ENCODE measurements around the gene GPR153.
A peak's percentile ranks its signal among the peaks of the same experiment; 100 is the strongest.
"Not testable (repeated sequence)": the region's sequence is repeated elsewhere in the genome, so short reads cannot be mapped to it uniquely, and the experiment has no call there.

GPR153 gene

DNA sequence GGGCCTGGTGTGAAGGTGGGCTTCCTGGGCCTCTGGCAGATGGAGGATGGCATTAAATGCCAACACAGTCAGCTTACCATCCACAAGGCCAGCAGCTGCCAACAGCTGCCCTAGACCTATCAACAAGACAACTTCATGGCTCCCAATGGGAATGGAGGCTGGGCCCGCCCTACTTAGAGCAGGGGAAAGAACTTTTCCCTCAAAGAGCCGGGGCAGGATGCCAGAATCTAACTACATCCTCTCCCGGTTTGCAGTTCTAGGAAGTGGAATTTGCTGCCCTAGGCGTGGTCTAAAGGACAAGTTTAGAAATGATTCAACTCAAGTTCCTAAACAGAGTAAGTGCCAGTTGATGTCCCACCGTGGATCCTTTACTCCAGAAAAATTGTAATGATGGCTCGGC lies 38.3 kb downstream of the GPR153 start:
- DNase-seq: no peak

DNA sequence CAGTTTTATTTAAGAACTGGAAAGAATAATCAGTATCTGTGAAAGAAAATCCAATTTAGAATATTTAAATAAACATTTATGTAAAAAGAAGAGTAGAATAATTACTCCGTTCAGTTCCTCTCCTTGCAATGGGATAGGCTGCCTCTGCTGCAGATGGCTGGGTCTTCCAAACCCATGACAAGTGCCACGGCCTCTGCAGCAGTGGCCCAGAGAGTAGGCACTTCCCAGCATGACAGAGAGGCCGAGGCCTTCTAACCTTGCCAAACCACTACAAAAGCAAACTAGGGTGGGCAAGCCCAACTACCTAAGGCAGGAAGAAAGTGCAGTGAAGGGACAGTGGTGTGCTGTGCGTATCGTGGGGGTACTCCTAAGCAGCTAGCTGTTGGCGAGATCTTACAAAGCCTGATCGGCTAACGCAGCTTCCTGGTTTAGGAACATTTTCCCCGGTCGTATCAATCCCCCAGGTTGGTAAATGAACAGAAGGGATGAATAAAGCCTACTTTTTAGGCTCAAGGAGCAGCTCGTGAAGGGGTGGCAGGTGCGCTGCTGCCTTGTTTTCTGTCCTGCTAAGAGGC lies 39.6 kb downstream of the GPR153 start:
- DNase-seq: no peak

DNA sequence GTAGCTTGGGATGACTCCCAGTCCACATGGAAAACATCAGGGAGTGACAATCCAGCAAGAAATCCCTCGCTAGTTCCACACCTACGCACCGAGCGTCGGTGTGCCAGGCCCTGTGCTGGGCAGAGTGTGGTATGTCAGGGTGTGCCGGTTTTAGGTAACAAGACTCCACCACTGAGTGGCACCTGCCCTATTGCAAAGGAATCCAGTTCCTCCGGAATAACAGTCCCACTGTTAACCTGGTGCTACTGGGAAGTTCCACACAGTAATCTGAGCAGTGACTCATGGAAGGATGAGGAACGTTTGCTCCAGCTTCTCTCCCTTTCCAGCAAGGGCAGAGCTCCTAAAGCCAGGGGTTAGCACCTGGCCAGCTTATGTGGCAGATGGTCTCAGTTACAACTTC lies 40.7 kb downstream of the GPR153 start:
- DNase-seq: no peak

DNA sequence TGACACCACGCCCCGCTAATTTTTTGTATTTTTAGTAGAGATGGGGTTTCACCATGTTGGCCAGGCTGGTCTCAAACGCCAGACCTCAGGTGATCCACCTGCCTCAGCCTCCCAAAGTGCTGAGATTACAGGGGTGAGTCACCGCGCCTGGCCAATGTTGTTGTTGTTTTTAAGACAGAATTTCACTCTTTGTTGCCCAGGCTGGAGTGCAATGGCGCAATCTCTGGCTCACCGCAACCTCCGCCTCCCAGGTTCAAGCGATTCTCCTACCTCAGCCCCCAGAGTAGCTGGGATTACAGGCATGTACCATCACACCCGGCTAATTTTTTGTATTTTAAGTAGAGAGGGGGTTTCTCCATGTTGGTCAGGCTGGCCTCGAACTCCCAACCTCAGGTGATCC lies 41.3 kb downstream of the GPR153 start:
- DNase-seq: not testable (repeated sequence)

DNA sequence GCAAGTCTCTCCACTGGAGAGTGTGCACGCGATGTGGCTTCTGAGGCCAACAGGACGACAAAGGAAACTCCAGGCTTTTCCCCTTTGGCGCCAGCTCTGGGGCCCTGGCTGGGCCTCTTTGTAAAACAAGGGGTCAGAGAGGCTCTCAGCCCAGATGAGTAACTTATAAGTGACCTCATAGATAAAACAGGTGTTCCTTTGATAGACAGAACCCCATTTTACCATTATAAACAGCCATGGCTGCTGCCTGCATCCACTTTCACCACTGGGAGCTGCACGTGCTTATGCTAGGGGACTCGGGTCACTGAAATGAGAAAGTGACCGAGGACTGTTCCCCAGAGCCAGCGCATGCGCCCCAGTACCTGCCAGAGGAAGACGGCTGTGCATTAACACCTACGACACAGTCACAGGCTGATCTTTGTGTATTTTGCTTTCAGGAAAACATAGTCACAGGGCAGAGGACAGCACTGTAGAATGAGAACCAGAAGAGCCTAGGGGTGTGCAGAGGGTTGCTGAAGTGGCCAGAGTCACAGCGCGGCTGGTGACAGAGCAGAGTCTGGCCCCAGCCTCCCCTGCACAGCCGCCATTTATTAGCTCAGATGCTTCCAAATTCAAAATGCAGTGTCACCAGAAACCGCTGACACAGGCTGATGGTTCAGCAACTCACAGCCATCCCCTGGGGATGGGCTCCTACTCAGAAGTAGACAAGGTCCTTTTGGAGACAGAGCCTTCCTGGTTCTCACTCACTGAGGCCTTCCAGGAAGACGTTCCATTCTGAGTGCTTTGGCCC lies 42.3 kb downstream of the GPR153 start:
- DNase-seq: no peak

DNA sequence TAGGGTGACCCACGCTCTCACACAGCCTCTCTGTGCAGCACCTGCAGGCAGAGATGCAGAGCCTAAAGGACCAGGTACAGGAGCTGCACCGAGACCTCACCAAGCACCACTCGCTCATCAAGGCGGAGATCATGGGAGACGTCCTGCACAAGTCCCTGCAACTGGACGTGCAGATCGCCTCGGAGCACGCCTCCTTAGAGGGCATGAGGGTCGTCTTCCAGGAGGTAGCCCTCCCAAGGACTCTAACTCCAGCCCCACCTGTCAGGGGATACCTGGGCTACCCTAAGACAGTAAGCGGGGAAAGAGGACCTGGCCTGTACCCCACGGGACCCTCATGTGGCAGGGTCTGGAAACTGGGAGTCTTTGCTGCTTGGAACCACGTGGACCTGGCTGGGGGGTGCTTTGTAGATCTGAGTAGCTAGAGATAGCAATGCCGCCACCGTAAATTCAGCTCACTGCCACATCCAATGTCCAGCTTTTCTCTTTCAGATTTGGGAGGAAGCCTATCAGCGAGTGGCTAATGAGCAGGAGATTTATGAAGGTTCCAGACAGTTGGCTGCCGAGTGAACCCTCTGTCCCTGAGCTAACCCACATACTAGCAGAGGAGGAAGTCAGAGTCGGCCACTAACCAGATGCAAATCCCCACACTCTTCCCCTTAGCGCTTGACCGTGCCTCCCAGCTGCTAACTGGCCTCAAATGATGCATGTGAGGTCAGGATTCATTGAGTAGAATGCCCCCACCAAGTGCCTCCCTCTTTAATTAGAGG lies 48.5 kb downstream of the GPR153 start:
- DNase-seq: no peak

DNA sequence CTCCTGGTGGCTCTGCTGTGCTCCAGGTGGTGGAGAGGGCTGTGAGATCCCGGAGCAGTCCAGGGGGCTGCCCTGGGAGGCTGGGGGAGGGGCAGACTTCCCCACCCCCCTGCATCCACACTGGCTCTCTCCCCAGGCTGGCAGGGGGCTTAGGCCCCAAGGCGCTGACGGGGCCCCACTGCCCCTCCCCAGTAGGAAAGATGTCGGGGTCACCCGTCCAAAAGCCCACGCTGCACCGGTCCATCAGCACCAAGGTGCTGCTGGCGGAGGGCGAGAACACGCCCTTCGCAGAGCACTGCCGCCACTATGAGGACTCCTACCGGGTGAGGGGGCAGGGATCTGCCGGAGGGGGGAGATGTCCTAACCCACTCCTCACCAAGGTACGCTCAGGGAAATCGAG lies 49.2 kb downstream of the GPR153 start:
- DNase-seq: no peak

DNA sequence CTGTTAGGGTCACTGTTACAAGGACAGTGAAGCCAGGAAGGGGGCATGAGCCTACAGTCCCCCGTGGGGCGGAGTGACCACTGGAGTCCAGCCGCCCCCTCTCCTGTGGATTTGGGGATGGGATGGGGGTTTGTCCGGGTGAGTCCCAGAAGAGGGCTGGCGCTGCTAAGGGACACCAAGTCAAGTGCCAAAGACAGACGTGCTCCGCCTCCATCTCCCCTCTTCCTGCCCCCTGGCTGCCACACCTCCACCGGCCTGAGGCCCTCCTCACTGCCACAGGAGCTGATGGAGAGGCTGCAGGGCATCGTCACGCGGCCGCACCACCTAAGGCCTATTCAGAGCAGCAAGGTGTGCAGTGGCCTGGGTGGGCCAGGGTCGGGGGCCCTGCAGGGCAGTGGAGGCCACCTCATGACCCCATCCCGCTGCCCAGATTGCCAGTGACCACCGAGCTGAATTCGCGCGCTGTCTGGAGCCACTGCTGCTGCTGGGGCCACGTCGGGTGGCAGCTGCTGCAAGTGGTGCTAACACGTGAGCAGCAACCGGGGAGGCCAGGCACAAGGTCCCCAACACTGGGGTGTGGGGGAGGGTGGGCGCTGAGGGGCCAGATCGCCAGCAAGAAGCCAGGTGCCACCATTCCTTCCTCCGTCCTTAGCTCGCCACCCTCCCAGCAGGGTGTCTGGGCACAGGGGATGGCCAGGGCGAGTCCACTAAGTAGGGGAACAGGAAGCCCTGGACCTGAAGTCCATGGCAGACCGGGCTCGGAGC lies 50.1 kb downstream of the GPR153 start:
- DNase-seq: no peak

DNA sequence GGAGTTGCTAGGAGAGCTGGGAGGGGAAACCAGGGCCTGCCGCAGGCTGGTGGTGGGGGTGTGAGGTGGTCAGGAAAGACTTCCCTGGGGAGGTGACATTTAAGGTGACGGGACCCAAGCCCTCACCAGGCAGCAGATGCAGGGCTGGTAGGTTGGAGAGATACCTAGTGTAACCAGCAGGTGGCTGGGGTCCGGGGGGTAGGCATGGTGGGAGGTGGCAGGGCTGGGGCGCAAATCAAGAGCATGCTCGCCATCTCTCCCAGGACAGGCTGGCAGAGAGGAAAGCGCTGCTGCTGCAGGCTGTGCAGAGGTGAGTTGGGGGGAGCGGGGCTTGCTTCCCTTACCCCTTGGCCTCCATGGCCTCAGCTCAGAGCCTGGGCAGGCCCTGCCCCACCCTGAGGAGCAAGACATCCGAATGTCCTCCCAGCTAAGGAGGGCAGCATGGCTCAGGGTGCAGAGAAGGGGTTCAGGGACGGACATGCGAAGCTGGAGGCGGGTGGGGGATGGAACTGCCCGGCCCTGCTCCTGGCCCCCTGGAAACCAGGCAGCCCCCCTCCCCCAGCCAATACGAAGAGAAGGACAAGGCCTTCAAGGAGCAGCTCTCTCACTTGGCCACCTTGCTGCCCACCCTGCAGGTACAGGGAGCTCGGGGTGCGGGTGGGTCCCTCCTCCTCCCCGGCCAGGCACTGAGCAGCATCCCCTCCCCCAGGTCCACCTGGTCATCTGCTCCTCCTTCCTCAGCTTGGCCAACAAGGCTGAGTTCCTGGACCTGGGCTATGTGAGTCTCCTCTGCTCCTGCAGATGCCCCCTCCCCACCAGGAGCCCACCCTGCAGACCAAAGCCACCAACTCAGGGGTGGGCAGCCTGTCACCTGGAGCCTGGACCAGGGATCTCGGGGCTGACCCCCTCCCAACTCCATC lies 51.0 kb downstream of the GPR153 start:
- no peak for DNase-seq

DNA sequence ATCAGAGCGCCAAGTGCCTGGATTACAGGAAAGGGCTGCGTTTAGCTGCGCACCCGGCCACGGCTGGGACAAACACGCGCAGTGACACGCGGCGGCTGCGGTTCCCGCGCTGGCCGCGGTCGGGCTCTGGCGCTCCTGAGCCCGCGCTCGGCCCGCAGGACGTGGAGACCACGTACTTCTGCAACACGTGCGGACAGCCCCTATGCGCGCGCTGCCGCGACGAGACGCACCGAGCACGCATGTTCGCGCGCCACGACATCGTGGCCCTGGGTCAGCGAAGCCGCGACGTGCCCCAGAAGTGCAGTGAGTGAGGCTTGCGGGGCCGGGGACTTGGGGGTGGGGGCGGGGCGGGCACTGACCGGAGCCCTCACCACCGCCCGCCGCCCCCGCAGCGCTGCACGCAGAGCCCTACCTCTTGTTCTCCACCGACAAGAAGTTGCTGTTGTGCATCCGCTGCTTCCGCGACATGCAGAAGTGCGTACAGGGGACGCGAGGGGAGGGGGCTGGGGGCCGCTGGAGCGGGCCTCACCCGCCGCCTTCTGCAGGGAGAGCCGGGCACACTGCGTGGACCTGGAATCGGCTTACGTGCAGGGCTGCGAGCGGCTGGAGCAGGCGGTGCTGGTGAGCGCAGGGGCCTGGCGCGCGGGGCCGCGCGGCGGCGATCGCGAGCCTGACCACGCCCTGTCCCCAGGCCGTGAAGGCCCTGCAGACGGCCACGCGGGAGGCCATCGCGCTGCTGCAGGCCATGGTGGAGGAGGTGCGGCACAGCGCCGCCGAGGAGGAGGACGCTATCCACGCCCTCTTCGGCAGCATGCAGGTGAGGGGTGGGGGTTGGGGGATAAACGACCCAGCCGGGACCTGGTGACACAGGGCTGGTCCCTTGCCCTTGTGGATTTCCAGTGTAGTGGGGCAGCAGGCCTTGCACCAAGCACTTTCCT lies 51.9 kb downstream of the GPR153 start:
- DNase-seq: no peak

DNA sequence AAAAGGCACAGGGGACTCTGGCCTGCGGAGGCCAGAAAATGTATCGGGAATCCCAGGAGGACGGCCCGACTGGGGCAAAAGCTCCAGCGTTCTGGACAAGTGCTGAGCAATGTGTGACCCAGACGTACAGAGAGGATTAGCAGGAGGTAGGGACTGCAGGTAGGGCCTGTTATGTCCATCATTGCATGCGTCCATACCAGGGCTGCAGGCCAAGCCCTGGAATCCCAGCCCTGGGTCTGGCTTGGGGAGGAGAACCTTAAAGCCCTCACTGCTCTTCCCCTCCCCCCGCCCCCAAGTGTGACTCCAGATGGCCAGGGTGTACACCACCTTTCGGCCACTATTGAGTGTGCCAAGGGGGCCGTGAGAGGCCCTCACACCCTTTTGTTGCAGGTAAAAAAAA lies 53.0 kb downstream of the GPR153 start:
- DNase-seq: no peak

DNA sequence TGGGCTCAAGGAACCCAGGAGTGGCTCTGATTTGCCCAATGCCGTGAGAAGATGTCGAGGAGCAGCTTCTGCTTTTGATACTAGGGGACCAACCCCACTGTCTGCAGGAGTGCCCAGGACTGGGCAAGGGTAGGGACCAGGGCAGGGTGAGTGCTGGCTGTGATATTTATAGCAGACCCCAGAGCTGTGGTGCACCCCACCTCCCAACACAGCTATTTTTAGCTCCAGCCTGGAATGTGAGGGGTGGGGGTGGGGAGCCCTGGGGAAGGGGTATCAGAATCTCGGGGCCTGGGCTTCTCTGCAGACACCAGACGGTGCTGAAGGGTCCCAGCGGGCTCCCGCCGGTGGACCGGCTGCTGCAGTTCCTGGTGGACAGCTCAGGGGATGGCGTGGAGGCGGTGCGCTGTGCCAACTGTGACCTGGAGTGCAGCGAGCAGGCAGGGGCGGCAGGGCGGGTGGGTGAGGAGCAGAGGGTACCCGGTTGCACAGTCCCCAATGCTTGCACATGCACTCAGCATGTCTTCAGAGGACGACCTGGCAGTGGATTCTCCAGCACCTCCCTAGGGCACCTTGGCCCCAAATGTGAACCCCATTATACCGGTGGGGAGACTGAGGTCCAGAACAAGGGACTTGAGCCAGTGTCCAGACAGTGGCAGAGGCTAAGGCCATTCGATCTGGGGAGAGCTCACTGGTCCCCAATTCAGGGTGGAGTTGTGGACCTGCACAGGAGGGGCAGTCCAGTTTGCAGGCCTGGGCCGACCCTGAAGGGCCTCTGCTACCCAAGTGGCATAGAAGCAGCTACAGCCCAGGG lies 53.6 kb downstream of the GPR153 start:
- DNase-seq: no peak

DNA sequence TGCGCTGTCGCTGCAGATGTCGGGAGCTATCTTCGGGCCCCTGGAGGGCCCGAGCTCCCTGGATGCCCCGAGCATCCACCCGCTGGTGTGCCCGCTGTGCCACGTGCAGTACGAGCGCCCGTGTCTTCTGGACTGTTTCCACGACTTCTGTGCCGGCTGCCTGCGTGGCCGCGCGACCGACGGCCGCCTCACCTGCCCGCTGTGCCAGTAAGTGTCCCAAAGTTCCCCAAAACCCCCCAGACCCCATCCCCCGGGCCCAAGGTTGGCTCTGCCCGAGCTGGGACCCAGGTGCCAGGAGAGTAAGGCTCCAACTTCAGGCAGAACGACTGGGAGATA lies 54.4 kb downstream of the GPR153 start:
- DNase-seq: no peak

DNA sequence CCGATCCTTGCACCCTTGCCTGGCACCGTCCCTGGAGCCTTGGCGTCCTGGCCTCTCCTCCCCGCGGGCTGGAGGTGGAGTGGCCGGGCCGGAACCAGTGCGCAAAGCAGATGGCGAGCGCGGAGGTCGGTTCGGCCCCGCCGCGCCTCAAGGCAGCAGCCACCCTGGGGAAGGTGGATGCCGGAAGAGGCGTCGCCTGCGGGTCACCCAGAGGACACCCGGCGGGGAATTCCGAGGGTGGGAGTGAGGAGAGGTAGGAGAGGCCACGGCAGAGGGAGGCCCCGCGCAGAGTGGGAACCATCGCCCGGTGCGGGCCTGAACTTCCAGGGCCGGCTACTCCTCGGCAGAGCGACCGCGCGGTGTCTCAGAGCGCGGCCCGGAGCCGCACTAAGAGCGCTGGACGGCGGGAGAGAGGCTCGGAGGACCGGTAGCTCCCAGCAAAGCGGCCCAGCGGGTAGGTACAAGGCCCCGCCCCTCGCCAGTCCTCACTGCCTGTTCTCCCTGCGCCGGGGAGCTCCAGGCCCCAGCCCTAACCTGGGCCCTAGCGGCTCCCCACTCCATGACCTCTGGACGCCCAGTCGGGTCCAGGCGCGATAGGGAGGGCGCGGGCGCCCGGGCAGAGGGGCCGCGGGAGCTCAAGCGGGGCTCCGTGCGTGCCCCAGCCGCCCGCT lies 54.9 kb downstream of the GPR153 start, which contains the start of gene RNF207:
RNF207 (plus strand) TSS at position 271 of the 671 bp plus-strand sequence. CDS start 417 bp downstream, outside the sequence.
- peak; percentile 59 for DNase-seq

DNA sequence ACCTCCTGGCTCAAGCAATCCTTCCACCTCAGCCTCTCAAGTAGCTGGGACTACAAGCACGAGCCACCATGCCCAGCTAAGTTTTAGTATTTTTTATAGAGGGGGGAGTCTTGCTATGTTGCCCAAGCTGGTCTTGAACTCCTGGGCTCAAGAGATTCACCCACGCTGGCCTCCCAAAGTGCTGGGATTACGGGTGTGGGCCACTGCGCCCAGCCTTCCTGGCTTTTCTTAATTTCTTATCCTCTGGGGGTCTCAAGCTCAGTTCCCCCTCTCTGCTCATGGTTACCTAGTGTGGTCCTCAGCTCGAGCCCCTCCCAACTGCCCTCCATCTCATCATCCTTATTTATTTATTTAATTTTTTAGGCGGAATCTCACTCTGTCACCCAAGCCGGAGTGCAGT lies 58.6 kb downstream of the GPR153 start:
- DNase-seq: no peak

DNA sequence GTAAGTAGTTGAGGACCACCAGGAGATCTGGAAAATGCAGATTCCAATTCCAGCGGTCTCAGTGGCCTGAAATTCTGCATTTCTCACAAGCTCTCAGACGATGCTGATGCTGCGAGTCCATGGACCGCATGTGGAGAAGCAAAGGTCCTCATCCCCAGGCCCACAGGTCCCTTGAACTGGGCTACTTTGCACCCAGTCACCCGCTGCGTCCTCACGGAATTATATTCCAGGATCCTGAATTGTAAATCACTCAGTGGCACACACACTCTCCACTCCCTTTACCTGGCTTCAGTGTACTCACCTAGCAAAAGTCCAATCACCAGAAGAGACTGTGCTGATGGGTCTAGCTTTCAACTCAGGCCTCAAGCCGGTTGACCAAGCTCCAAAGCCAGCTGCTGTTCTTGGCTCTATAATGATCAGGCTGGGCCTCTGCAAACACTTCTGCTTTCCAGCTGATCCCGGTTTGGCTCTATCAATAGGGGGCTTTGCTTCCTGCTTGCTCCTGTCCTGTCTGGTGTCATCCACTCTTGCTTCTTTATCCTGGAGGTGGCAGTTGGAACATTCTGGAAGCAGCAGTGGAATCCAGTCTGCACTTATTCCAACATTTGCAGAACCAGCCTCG lies 60.6 kb downstream of the GPR153 start:
- DNase-seq: no peak

DNA sequence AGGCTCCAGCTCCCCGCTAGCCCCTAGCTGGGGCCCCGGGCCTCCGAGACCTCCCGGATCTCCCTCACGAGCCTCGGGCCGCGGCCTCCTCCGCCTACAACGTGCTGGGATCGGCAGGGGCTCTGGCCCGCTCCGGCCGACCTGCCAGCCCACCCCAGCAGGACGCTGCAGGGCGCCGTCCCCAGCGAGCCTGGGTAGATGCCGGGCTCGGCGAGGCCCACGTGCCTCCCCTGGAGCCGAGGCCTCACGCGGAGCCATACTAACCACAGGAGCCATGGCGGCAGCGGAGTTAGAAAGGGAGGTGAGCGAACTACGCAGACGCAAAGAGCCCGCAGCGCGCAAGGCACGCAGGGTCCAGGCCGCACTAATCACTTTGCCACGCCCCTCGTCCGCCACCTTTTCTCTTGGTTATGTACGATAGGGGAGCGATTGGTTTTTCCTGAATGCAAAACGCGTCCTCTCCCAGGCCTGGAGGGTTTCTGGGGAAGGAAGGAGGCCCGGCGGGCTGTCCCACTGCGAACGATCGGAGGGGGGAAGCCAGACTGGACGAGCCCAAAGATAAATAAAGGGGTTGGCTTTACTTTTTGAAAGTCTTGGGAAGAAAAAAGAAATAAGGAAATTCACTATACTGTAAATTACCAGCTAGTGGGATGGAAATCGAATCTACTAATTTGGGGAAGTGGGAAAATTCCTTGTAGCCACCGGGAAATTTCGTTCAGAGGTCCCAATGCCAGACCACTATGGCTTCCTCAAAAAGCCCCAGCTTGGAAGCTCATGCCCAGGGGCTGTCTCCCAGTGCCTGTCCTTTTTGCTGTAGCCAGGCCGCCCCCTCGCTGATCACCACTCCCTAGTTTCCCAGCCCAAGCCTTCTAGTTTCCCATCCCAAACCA lies 61.4 kb downstream of the GPR153 start, which contains the start of gene RPL22:
RPL22 (minus strand) TSS at position 298 of the 890 bp plus-strand sequence; CDS start at position 276, 22 bp downstream.
- DNase-seq: peak; percentile 98

Measured in central memory CD4-positive, alpha-beta T cell (primary cell).